ENCODE measurements around the gene UBAP2L. TPM values are rescaled to one million over a fixed set of nuclear protein-coding genes. Genes with fewer than 3 reads are reported as not detected.

UBAP2L gene
- total and polyA plus RNA-seq, 9 of the 15 experiments (the other 6 are each of a cell fraction or from before 2014, with no cell fraction given) = 75.0 to 245 (median 119) TPM

- TF ChIP-seq, protein P1, sequence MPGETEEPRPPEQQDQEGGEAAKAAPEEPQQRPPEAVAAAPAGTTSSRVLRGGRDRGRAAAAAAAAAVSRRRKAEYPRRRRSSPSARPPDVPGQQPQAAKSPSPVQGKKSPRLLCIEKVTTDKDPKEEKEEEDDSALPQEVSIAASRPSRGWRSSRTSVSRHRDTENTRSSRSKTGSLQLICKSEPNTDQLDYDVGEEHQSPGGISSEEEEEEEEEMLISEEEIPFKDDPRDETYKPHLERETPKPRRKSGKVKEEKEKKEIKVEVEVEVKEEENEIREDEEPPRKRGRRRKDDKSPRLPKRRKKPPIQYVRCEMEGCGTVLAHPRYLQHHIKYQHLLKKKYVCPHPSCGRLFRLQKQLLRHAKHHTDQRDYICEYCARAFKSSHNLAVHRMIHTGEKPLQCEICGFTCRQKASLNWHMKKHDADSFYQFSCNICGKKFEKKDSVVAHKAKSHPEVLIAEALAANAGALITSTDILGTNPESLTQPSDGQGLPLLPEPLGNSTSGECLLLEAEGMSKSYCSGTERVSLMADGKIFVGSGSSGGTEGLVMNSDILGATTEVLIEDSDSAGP (CRISPR knock-in tag; IDR thresholded peaks at IDR 0.05) = peak; percentile 59; the same call in 1 of the 2 replicates
- TF ChIP-seq, protein P2, sequence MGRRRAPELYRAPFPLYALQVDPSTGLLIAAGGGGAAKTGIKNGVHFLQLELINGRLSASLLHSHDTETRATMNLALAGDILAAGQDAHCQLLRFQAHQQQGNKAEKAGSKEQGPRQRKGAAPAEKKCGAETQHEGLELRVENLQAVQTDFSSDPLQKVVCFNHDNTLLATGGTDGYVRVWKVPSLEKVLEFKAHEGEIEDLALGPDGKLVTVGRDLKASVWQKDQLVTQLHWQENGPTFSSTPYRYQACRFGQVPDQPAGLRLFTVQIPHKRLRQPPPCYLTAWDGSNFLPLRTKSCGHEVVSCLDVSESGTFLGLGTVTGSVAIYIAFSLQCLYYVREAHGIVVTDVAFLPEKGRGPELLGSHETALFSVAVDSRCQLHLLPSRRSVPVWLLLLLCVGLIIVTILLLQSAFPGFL (CRISPR knock-in tag; IDR thresholded peaks at IDR 0.05) = 0 out of 2 replicates have a peak, but pooled peaks have one; percentile 70
- TF ChIP-seq CREB1 (IDR thresholded peaks at IDR 0.05) (no peak), CREB1 (CRISPR knock-in tag; IDR thresholded peaks at IDR 0.05) (0 out of 2 replicates have a peak, but pooled peaks have one; percentile 26), ZNF24 (IDR thresholded peaks at IDR 0.05) (no peak)
These were observed 38.8 kb upstream of the UBAP2L start (continued) for GRCh38 chr1:154181944-154182343.

DNA sequence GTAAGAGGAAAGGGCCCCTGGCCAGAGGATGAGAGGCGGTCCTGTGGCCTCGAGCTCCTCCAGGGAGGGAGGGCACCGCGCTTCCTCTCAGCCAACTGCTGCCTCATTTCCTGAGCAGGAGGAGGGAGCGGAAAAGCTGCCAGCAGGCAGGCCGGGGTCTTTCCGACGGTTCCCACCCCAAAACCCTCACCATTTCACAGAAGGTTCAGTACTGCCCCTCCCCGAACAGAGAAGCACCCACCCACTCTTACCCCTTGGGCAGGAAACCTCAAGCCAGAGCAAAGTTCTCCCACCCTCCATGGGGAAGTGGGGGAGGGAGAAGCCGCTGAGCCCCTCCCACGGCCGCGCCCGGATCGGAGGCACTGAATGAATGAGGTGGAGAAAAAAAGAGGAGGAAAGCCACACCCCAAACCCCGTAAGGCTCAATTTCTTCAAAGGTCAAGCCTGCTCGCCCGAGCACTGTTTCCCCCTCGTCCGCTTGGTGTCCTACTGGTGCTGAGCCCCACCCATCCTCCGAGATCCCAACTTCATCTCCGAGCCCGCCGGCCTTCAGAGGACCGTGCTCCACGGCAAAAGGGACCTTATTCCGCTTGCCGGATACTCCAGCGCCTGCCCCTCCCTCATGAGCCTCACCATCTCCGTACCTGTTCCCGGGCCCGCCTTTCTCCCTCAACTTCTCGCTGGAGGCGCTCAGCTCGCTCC is 38.3 kb upstream of the UBAP2L start:
- ATAC-seq = peak; percentile 70
- Histone ChIP-seq H3K79me2 (ENCODE audit: control insufficient read depth, insufficient read depth, low read length) (peaks cover 55% of the 10 kb centered on the region), H4K20me1 (replicated peaks; ENCODE audit: control insufficient read depth, insufficient read depth, low read length) (peaks cover 49% of the 10 kb centered on the region), H3K27ac (ENCODE audit: extremely low read depth, low read depth, low read length) (peak overlapping the region; percentile 90), H2AFZ (ENCODE audit: low read depth, low read length) (peak overlapping the region; percentile 90), H3K36me3 (ENCODE audit: control insufficient read depth, insufficient read depth, low read length) (peaks cover 37% of the 10 kb centered on the region; the same call in 2 of the 3 replicates), H3K4me2 (ENCODE audit: insufficient read depth, low read length) (peak overlapping the region; percentile 94), H3K9me1 (ENCODE audit: control insufficient read depth, insufficient read depth, low read length) (no peaks in the 10 kb centered on the region), H3K9me3 (replicated peaks; ENCODE audit: control insufficient read depth, insufficient read depth, low read depth, low read length) (no peaks in the 10 kb centered on the region), H3K4me1 (replicated peaks in 1 of 2; ENCODE audit: control insufficient read depth in 2 of 2, insufficient read depth in 2 of 2, low read length in 2 of 2) (peaks cover 28 to 59% of the 10 kb centered on the region in 2 experiments), H3K4me3 (peak overlapping the region; percentile 71), H3K9ac (ENCODE audit: insufficient read depth in 1 of 2, low read depth in 2 of 2, low read length in 2 of 2) (peak overlapping the region; percentile 77 to 94), H3K27me3 (ENCODE audit: control insufficient read depth in 2 of 2, insufficient read depth in 2 of 2, low read length in 2 of 2) (no peaks in the 10 kb centered on the region)
- BruUV-seq (replicated peaks) = TSS peak; percentile 42
- intact Hi-C loops (cut with micrococcal nuclease) (loop anchor here (2.0 to 5.0 kb wide), 3 partner anchors 24 to 190 kb away; partner anchors contain the start of gene RPS27), in situ Hi-C loops (cut with MboI) (no loop called here)
- under 1% methylated on average over 24 of the region's 35 CpGs for WGBS (ENCODE audit: insufficient coverage, low coverage, missing lambda C conversion rate)
- ChIA-PET POLR2A (interaction anchor here (0.5 to 2.5 kb wide), 10 partner anchors 8 to 1512 kb away, joined by 3 to 11 read pairs (median 4); partner anchors contain the start of gene RPS27), CTCF (ENCODE audit: low intra/inter-chr PET ratio) (interaction anchor here (0.6 kb wide), 1 partner anchor 266 kb away, joined by 3 read pairs; no protein-coding TSS in a partner anchor)
- peak; percentile 55 for FAIRE-seq
- peak; percentile 71 to 91 (median 78) for DNase-seq (ENCODE audit: extremely low read depth in 1 of 4, low spot score in 3 of 4)
- 0 out of 2 replicates have a peak, but pooled peaks have one; percentile 18 for TF ChIP-seq CREB5 (CRISPR knock-in tag; IDR thresholded peaks at IDR 0.05)
- TF ChIP-seq ZC3H8 (IDR thresholded peaks at IDR 0.05) = peak; percentile 27; the same call in 1 of the 2 replicates
- TF ChIP-seq ERF (CRISPR knock-in tag; IDR thresholded peaks at IDR 0.05) = 0 out of 2 replicates have a peak, but pooled peaks have one; percentile 74
- TF ChIP-seq ZNF217 (CRISPR knock-in tag; IDR thresholded peaks at IDR 0.05) = no peak
- no peak for TF ChIP-seq YBX1 (IDR thresholded peaks at IDR 0.05)
- peak in 1 of 2 experiments; percentile 65; a peak in 2 of 4 replicates for TF ChIP-seq SIN3A (IDR thresholded peaks at IDR 0.05; ENCODE audit: borderline replicate concordance in 2 of 2, control insufficient read depth in 1 of 2, low read depth in 2 of 2, low read length in 2 of 2)
- no peak for TF ChIP-seq NFIX (CRISPR knock-in tag; IDR thresholded peaks at IDR 0.05; ENCODE audit: low read depth)
- TF ChIP-seq RUNX1 (IDR thresholded peaks at IDR 0.05; ENCODE audit: low read depth) = 0 out of 2 replicates have a peak, but pooled peaks have one; percentile 32
- peak; percentile 72 for TF ChIP-seq SPI1 (IDR thresholded peaks at IDR 0.05; ENCODE audit: borderline replicate concordance, low read depth, low read length)
- TF ChIP-seq PTBP1 (IDR thresholded peaks at IDR 0.05; ENCODE audit: low read depth, low read length) = 0 out of 2 replicates have a peak, but pooled peaks have one; percentile 21
- TF ChIP-seq RBBP5 (IDR thresholded peaks at IDR 0.05; ENCODE audit: borderline replicate concordance, insufficient read depth, low read length, poor library complexity, severe bottlenecking) = peak; percentile 82
